Measurements from ENCODE around the gene CYREN. TPM values are rescaled to one million over a fixed set of nuclear protein-coding genes. Genes with fewer than 3 reads are reported as not detected.

CYREN gene
- total RNA-seq, 1 experiment from 2014 or later = 39.6 TPM

DNA sequence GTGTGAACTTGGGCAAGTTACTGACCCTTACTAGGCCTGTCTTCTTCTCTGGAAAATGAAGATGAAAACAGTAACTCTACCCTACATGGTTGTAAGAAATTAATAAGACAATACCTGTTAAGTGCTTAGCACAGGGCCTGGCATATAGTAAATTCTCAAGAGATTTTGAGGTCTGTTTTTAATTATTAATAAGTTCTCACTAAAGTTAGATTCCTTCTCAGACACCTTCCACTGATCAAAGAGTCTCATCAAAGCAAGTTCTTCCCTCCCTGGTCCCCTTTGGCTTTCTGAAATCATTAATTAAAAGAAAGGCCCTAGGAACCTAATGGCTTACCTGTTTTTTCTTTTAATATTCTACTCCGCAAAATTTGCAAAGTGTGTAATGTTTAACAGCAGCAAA is 18.1 kb downstream of the CYREN start:
- Histone ChIP-seq H3K4me3 (ENCODE audit: low read depth, low read length, poor library complexity, severe bottlenecking) (no peak overlapping the region), H3K27me3 (replicated peaks; ENCODE audit: insufficient read depth, low read depth, low read length, poor library complexity) (no peaks in the 10 kb centered on the region), H3K4me1 (ENCODE audit: insufficient read depth, low read length, poor library complexity, severe bottlenecking) (no peaks in the 10 kb centered on the region), H3K36me3 (ENCODE audit: insufficient read depth, low read length, poor library complexity, severe bottlenecking) (no peaks in the 10 kb centered on the region), H3K9me3 (ENCODE audit: low read depth, low read length, poor library complexity, severe bottlenecking) (peaks cover 31% of the 10 kb centered on the region), H3K27ac (ENCODE audit: low read depth, low read length, poor library complexity, severe bottlenecking) (no peak overlapping the region)
- no peak for DNase-seq (ENCODE audit: low spot score)
- ChIA-PET CTCF (no interaction called here), POLR2A (ENCODE audit: low non-redundant PET) (no interaction called here)
- BruUV-seq (replicated peaks) = no TSS peak
- TF ChIP-seq, protein P1, sequence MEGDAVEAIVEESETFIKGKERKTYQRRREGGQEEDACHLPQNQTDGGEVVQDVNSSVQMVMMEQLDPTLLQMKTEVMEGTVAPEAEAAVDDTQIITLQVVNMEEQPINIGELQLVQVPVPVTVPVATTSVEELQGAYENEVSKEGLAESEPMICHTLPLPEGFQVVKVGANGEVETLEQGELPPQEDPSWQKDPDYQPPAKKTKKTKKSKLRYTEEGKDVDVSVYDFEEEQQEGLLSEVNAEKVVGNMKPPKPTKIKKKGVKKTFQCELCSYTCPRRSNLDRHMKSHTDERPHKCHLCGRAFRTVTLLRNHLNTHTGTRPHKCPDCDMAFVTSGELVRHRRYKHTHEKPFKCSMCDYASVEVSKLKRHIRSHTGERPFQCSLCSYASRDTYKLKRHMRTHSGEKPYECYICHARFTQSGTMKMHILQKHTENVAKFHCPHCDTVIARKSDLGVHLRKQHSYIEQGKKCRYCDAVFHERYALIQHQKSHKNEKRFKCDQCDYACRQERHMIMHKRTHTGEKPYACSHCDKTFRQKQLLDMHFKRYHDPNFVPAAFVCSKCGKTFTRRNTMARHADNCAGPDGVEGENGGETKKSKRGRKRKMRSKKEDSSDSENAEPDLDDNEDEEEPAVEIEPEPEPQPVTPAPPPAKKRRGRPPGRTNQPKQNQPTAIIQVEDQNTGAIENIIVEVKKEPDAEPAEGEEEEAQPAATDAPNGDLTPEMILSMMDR (conservative IDR thresholded peaks at IDR 0.05; ENCODE audit: low read depth, low read length) = no peak
- no peak for TF ChIP-seq EZH2 (IDR thresholded peaks at IDR 0.05; ENCODE audit: borderline replicate concordance, low read depth, low read length, poor library complexity, severe bottlenecking)
- intact Hi-C loops (cut with micrococcal nuclease; ENCODE audit: unreplicated experiment) = no loop called here

DNA sequence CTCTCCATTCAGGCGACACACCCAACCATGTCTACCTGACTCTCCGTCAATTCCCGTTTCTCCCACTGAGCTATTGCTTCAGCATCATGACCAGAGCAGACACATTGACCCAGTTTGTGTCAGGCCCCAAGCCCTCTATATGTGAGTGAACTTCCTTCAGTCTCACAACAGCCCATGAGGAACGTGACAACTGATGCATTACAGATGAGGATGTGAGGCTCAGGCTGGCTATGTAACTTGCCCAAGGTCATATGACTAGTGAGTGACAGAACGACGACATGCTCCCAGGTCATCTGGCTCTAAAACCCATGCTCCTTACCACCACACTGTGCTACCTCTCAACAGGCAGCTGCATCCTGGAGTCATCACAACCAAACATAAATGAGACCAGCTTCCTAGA is 19.0 kb downstream of the CYREN start:
- intact Hi-C loops (cut with micrococcal nuclease; ENCODE audit: unreplicated experiment) = no loop called here
- no peaks in the 10 kb centered on the region for H3K4me1 ChIP-seq (ENCODE audit: insufficient read depth, low read length, poor library complexity, severe bottlenecking)
- H3K27me3 ChIP-seq (replicated peaks; ENCODE audit: insufficient read depth, low read depth, low read length, poor library complexity) = no peaks in the 10 kb centered on the region
- CTCF ChIA-PET = no interaction called here
- H3K4me3 ChIP-seq (ENCODE audit: low read depth, low read length, poor library complexity, severe bottlenecking) = no peak overlapping the region
- POLR2A ChIA-PET (ENCODE audit: low non-redundant PET) = no interaction called here
- BruUV-seq (replicated peaks) = no TSS peak
- no peaks in the 10 kb centered on the region for H3K36me3 ChIP-seq (ENCODE audit: insufficient read depth, low read length, poor library complexity, severe bottlenecking)
- no peak overlapping the region for H3K27ac ChIP-seq (ENCODE audit: low read depth, low read length, poor library complexity, severe bottlenecking)
- TF ChIP-seq, protein P1 (conservative IDR thresholded peaks at IDR 0.05; ENCODE audit: low read depth, low read length) = no peak
- no peak for TF ChIP-seq EZH2 (IDR thresholded peaks at IDR 0.05; ENCODE audit: borderline replicate concordance, low read depth, low read length, poor library complexity, severe bottlenecking)
- H3K9me3 ChIP-seq (ENCODE audit: low read depth, low read length, poor library complexity, severe bottlenecking) = peaks cover 24% of the 10 kb centered on the region
- DNase-seq (ENCODE audit: low spot score) = no peak

DNA sequence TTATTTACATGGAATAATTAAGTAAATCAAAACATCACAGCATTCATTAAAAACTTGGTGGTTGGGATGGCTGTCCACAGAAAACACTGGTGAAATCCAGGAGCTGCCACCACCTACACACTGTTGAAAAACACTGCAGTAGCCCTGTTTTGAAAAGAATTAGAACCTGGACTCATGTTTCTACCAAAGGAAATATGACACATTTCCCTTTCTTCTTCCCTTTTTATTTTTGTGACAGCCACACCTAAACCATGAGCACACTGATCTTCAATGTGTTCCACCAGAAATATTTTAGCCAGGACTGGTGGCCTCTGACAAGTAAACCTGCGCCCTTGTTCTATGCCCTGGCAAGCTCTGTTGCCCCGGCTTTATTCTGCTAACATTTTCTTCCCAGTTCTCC is 19.4 kb downstream of the CYREN start:
- Histone ChIP-seq H3K27me3 (replicated peaks; ENCODE audit: insufficient read depth, low read depth, low read length, poor library complexity) (no peaks in the 10 kb centered on the region), H3K9me3 (ENCODE audit: low read depth, low read length, poor library complexity, severe bottlenecking) (peaks cover 20% of the 10 kb centered on the region), H3K4me1 (ENCODE audit: insufficient read depth, low read length, poor library complexity, severe bottlenecking) (no peaks in the 10 kb centered on the region), H3K27ac (ENCODE audit: low read depth, low read length, poor library complexity, severe bottlenecking) (no peak overlapping the region), H3K4me3 (ENCODE audit: low read depth, low read length, poor library complexity, severe bottlenecking) (no peak overlapping the region), H3K36me3 (ENCODE audit: insufficient read depth, low read length, poor library complexity, severe bottlenecking) (no peaks in the 10 kb centered on the region)
- TF ChIP-seq EZH2 (IDR thresholded peaks at IDR 0.05; ENCODE audit: borderline replicate concordance, low read depth, low read length, poor library complexity, severe bottlenecking) = no peak
- TF ChIP-seq, protein P1 (conservative IDR thresholded peaks at IDR 0.05; ENCODE audit: low read depth, low read length) = no peak
- DNase-seq (ENCODE audit: low spot score) = no peak
- ChIA-PET CTCF (no interaction called here), POLR2A (ENCODE audit: low non-redundant PET) (no interaction called here)
- intact Hi-C loops (cut with micrococcal nuclease; ENCODE audit: unreplicated experiment) = no loop called here
- no TSS peak for BruUV-seq (replicated peaks)
